Breast epithelium (tissue), 4 donors: ENCODE data around the gene CACNA1H. TPM values are rescaled to one million over a fixed set of nuclear protein-coding genes. Genes with fewer than 3 reads are reported as not detected.

Source experiments
- DNase-seq, 2 donors: peaks; one replicate each; pipeline ENCODE4 v3.0.0-alpha.2; 2019; ENCODE audit warnings: low spot score in 2 of 2
- H3K27ac ChIP-seq, 2 donors: fragments of 200-600 bp; sonication (generic) in 1 of 2; one replicate each; pipeline ENCODE4 v1.5.1; 2016 to 2019; ENCODE audit warnings: mild to moderate bottlenecking in 1 of 2
- H3K27me3 ChIP-seq, 2 donors: fragments of 200-600 bp; sonication (generic) in 1 of 2; one replicate each; pipeline versions ENCODE4 v1.5.1 to v1.6.0; 2017 to 2019; ENCODE audit warnings: control low read depth in 1 of 2, mild to moderate bottlenecking in 1 of 2
- H3K36me3 ChIP-seq: fragments of 200-600 bp; one replicate; pipeline ENCODE4 v1.5.1; 2019
- H3K4me1 ChIP-seq, 2 donors: fragments of 200-600 bp; sonication (generic); one replicate each; pipeline ENCODE4 v1.5.1; 2016 to 2019; ENCODE audit warnings: control low read depth in 1 of 2
- H3K4me3 ChIP-seq, 3 donors: fragments of 200-600 bp; sonication (generic); 1 replicate in 2 of 3; 2 replicates in 1 of 3; pipeline ENCODE4 v1.5.1; 2016 to 2019; ENCODE audit warnings: mild to moderate bottlenecking in 3 of 3, moderate library complexity in 2 of 3
- H3K9me3 ChIP-seq, 2 donors: fragments of 200-600 bp; sonication (generic) in 1 of 2; one replicate each; pipeline ENCODE4 v1.5.1; 2016 to 2019; ENCODE audit warnings: control low read depth in 1 of 2
- CTCF ChIP-seq, 3 donors: fragments of 450-650 bp; IDR thresholded peaks; one replicate each; pipeline ENCODE4 v1.5.1; 2016 to 2017; ENCODE audit warnings: antibody characterized with exemption in 3 of 3, mild to moderate bottlenecking in 3 of 3, moderate library complexity in 3 of 3
- POLR2A ChIP-seq: fragments of 450-650 bp; IDR thresholded peaks from one replicate; pipeline ENCODE4 v1.6.1; 2016; ENCODE audit warnings: antibody characterized with exemption, mild to moderate bottlenecking, moderate library complexity
- POLR2AphosphoS5 ChIP-seq, 3 donors: sonication (generic); formaldehyde crosslinking; IDR thresholded peaks; one replicate each; pipeline ENCODE4 v1.6.1; 2017; ENCODE audit warnings: antibody characterized with exemption in 3 of 3
- intact Hi-C: fragments of 100-400 bp; cut with DNase I; formaldehyde crosslinking; loops from one replicate; pipeline ENCODE4 v1.15.1; 2023; ENCODE audit warnings: low total_unique reads
- total RNA-seq, 3 donors: library from RNA; depleted of rRNA; stranded (reverse); fragments of >200 nt; gene quantifications; one replicate each; pipeline ENCODE4 v1.1.0, GENCODE V29; 2016

Gene CACNA1H
- total RNA-seq, 3 donors from 2014 or later: 1.6 to 2.5 (median 2.2) TPM

GRCh38 chr16:1256874-1257322 lies 104.0 kb downstream of the CACNA1H start:
- Histone ChIP-seq H3K27ac (no peak overlapping the region), H3K9me3 (no peaks in the 10 kb centered on the region), H3K27me3 (peaks cover 0 to 59% of the 10 kb centered on the region in 2 donors), H3K36me3 (no peaks in the 10 kb centered on the region), H3K4me3 (no peak overlapping the region), H3K4me1 (peaks cover 0 to 8% of the 10 kb centered on the region in 2 donors)
- DNase-seq: no peak
- no peak for TF ChIP-seq POLR2AphosphoS5 (IDR thresholded peaks at IDR 0.05)
- TF ChIP-seq POLR2A: no peak
- no peak for TF ChIP-seq CTCF (IDR thresholded peaks at IDR 0.05)
- intact Hi-C loops: no loop called here

GRCh38 chr16:1257561-1258224 lies 104.8 kb downstream of the CACNA1H start:
- no peak overlapping the region for H3K4me3 ChIP-seq
- TF ChIP-seq POLR2AphosphoS5 (IDR thresholded peaks at IDR 0.05) (no peak), POLR2A (no peak), CTCF (IDR thresholded peaks at IDR 0.05) (no peak)
- no peaks in the 10 kb centered on the region for H3K9me3 ChIP-seq
- no peak overlapping the region for H3K27ac ChIP-seq
- intact Hi-C loops: no loop called here
- H3K36me3 ChIP-seq: no peaks in the 10 kb centered on the region
- H3K4me1 ChIP-seq: peaks cover 0 to 8% of the 10 kb centered on the region in 2 donors
- peaks cover 0 to 67% of the 10 kb centered on the region in 2 donors for H3K27me3 ChIP-seq
- no peak for DNase-seq

DNA sequence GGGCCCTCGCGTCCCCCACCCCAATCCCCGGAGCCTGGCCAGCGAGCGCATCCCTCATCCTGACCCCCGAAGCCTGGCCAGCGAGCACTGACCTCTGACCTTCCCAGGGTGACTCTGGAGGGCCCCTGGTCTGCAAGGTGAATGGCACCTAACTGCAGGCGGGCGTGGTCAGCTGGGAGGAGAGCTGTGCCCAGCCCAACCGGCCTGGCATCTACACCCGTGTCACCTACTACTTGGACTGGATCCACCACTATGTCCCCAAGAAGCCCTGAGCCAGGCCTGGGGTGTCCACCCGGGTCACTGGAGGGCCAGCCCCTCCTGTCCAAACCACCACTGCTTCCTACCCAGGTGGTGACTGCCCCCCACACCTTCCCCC lies 105.3 kb downstream of the CACNA1H start:
- TF ChIP-seq POLR2A (no peak), CTCF (IDR thresholded peaks at IDR 0.05) (no peak), POLR2AphosphoS5 (IDR thresholded peaks at IDR 0.05) (no peak)
- H3K9me3 ChIP-seq: no peaks in the 10 kb centered on the region
- no peak overlapping the region for H3K4me3 ChIP-seq
- no peaks in the 10 kb centered on the region for H3K36me3 ChIP-seq
- H3K4me1 ChIP-seq: peaks cover 0 to 8% of the 10 kb centered on the region in 2 donors
- H3K27me3 ChIP-seq: peaks cover 0 to 72% of the 10 kb centered on the region in 2 donors
- intact Hi-C loops: no loop called here
- H3K27ac ChIP-seq: no peak overlapping the region
- DNase-seq: no peak

DNA sequence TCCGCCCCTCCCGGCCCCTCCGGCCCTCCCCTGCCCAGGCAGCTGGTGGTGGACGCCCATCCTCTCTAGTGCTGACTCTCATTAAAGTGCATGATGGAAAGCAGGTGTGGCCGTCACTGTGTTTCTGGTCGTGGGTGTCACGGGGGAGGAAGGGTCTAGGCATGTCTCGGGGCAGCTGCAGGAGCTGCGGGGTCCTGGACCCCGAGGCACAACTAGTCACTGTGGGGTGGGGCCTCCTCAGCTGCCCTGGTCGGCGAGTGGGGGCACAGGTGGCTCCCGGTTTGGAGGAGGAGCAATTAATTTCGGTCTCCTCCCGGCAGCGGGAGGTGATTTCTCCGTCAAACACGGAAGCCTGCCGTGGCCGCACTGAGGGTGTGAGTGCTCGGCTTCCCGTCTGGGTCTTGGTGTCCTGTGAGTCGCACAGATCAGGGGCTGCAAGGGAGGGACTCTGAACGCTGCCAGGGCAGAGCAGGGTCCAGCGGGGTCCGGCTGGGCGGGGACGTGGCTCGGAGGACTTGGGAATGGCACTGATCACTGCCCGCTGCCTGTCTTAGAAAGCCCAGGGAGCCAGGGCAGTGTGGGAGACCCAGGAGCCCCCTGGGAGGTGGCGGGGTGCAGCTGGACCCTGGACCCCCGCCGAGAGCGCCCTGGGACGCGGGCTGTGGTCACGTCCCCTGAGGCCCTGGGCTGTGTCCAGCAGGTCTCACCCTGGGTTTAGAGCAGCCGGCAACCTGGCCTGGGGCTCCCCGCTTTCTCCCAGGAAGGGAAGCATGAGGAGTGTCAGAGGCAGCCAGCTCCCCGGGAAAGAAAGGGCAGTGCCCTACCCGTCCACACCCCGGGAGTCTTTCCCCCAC lies 106.2 kb downstream of the CACNA1H start:
- intact Hi-C loops: no loop called here
- Histone ChIP-seq H3K27ac (no peak overlapping the region), H3K4me1 (peaks cover 0 to 8% of the 10 kb centered on the region in 2 donors), H3K36me3 (no peaks in the 10 kb centered on the region), H3K27me3 (peaks cover 0 to 78% of the 10 kb centered on the region in 2 donors), H3K9me3 (no peaks in the 10 kb centered on the region), H3K4me3 (peak overlapping the region in 2 of 3 donors; percentile 26 to 54)
- no peak for DNase-seq
- TF ChIP-seq POLR2AphosphoS5 (IDR thresholded peaks at IDR 0.05) (no peak), POLR2A (no peak), CTCF (IDR thresholded peaks at IDR 0.05) (no peak)

DNA sequence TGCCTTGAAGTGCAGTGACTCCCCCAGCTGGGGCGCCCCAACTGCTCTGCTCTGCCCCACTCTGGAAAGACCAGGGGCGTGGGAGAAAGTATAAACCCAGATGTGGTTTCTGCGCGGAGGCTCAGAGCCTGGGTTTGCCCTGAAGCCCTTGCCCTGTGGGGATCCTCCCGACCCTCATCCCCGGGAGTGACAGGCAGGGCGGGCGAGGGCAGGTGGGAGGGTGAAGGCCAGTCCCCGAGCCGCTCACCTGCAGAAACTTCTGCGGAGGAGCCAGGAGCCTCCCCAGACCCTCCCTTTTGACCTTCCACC lies 106.8 kb downstream of the CACNA1H start:
- Histone ChIP-seq H3K9me3 (no peaks in the 10 kb centered on the region), H3K36me3 (no peaks in the 10 kb centered on the region), H3K27me3 (peaks cover 0 to 78% of the 10 kb centered on the region in 2 donors), H3K4me1 (peaks cover 0 to 8% of the 10 kb centered on the region in 2 donors), H3K27ac (no peak overlapping the region), H3K4me3 (peak overlapping the region in 1 of 3 donors; percentile 54)
- TF ChIP-seq CTCF (IDR thresholded peaks at IDR 0.05) (no peak), POLR2AphosphoS5 (IDR thresholded peaks at IDR 0.05) (no peak), POLR2A (no peak)
- no peak for DNase-seq
- intact Hi-C loops: no loop called here
